HepG2 (cell line): ENCODE results near the gene C19orf38. TPM values are rescaled to one million over a fixed set of nuclear protein-coding genes. Genes with fewer than 3 reads are reported as not detected.

Experiments
- ATAC-seq: fragments of 200-7000 bp; cut with Tn5 transposase; 3 replicates; pipeline ENCODE4 v1.9.1; 2020; ENCODE audit warnings: mild to moderate bottlenecking, moderate library complexity
- BruUV-seq: library from RNA; stranded (reverse); fragments of 400-500 nt; replicated peaks from 2 replicates; lab custom pipeline; 2021; lab: Mats Ljungman, UMichigan
- CTCF ChIA-PET: fragments of 300-600 bp; formaldehyde crosslinking; extraction: SDS; loops from one replicate; lab custom pipeline; 2021; ENCODE audit warnings: low total read pairs, inconsistent platforms, low intra/inter-chr PET ratio; lab: Yijun Ruan, JAX
- POLR2A ChIA-PET: fragments of 350-600 bp; sonication (Branson Sonifier 250); formaldehyde crosslinking; loops from one replicate; lab custom pipeline; 2020; ENCODE audit warnings: antibody characterized with exemption, inconsistent platforms; lab: Yijun Ruan, JAX
- DNase-seq: peaks from one replicate; pipeline ENCODE4 v3.0.0-alpha.2; 2015; ENCODE audit warnings: low spot score
- FAIRE-seq: peaks from 3 replicates; lab custom pipeline; 2011; peaks lifted over from hg19 to GRCh38; lab: Jason Lieb, UNC
- H2AFZ ChIP-seq: one replicate; pipeline ENCODE4 v1.6.1; 2011; ENCODE audit warnings: low read length, inconsistent platforms
- H3K27ac ChIP-seq: fragments of 300-600 bp; 3 replicates; pipeline ENCODE4 v1.8.0; 2011; ENCODE audit warnings: mixed run types, mild to moderate bottlenecking, mixed read lengths, low read length, inconsistent platforms; ENCODE audit not compliant: insufficient read depth; ENCODE audit errors: extremely low read length
- H3K27me3 ChIP-seq, 2 experiments: fragments of 200-600 bp in 1 of 2; 2 replicates in 1 of 2; 3 replicates in 1 of 2; pipeline versions ENCODE4 v1.6.0 to v1.8.0; 2011; ENCODE audit warnings: low read length in 2 of 2, mild to moderate bottlenecking in 2 of 2, moderate library complexity in 2 of 2, inconsistent platforms in 1 of 2; ENCODE audit not compliant: insufficient read depth in 2 of 2, control insufficient read depth in 1 of 2
- H3K36me3 ChIP-seq, 2 experiments: fragments of 200-600 bp in 1 of 2; replicated peaks in 1 of 2; 2 replicates in 1 of 2; 3 replicates in 1 of 2; pipeline versions ENCODE4 v1.5.1 to v1.8.0; 2011; ENCODE audit warnings: low read length in 2 of 2, inconsistent platforms in 1 of 2; ENCODE audit not compliant: insufficient read depth in 2 of 2, control insufficient read depth in 1 of 2
- H3K4me1 ChIP-seq: 2 replicates; pipeline ENCODE4 v1.5.1; 2012; ENCODE audit warnings: low read length, inconsistent platforms; ENCODE audit not compliant: insufficient read depth
- H3K4me2 ChIP-seq: 2 replicates; pipeline ENCODE4 v1.6.0; 2011; ENCODE audit warnings: low read depth, low read length, inconsistent platforms
- H3K4me3 ChIP-seq, 3 experiments: fragments of 200-600 bp in 1 of 3; sonication (generic), shearing (Covaris generic) in 1 of 3; replicated peaks in 1 of 3; 2 replicates each; pipeline ENCODE4 v1.5.1; 2011 to 2016; ENCODE audit warnings: low read length in 3 of 3, inconsistent platforms in 2 of 3, low read depth in 2 of 3, mild to moderate bottlenecking in 2 of 3, control low read depth in 1 of 3, mixed read lengths in 1 of 3; ENCODE audit not compliant: insufficient read depth in 1 of 3
- H3K79me2 ChIP-seq: one replicate; pipeline ENCODE4 v1.6.1; 2011; ENCODE audit warnings: low read length, inconsistent platforms; ENCODE audit not compliant: insufficient read depth
- H3K9ac ChIP-seq: 2 replicates; pipeline ENCODE4 v1.6.0; 2011; ENCODE audit warnings: mild to moderate bottlenecking, low read depth, low read length, inconsistent platforms; ENCODE audit not compliant: insufficient read depth
- H3K9me3 ChIP-seq: 2 replicates; pipeline ENCODE4 v1.5.1; 2012; ENCODE audit warnings: mild to moderate bottlenecking, low read length
- H4K20me1 ChIP-seq: 2 replicates; pipeline ENCODE4 v1.6.0; 2011; ENCODE audit warnings: inconsistent platforms, mild to moderate bottlenecking, low read length, moderate library complexity; ENCODE audit not compliant: insufficient read depth
- ASH2L ChIP-seq: fragments of 300-600, 200-600 bp; sonication (generic); IDR thresholded peaks from 2 replicates; pipeline ENCODE4 v1.7.0; 2017; ENCODE audit warnings: low read depth, mild to moderate bottlenecking, moderate library complexity, mixed read lengths, low read length; ENCODE audit not compliant: insufficient read length
- HMG20A ChIP-seq: IDR thresholded peaks from 2 replicates; pipeline ENCODE4 v1.6.1; 2016; ENCODE audit warnings: borderline replicate concordance
- MIER3 ChIP-seq: IDR thresholded peaks from 2 replicates; pipeline ENCODE4 v1.6.1; 2016; ENCODE audit warnings: missing compliant biosample characterization, borderline replicate concordance
- PLRG1 ChIP-seq: fragments of 450-650 bp; conservative IDR thresholded peaks from 2 replicates; pipeline ENCODE4 v1.6.1; 2016
- RBM39 ChIP-seq: fragments of 200-400 bp; formaldehyde crosslinking; IDR thresholded peaks from one replicate; pipeline ENCODE4 v1.6.1; 2018; ENCODE audit warnings: antibody characterized with exemption, mild to moderate bottlenecking, low read depth, low read length; ENCODE audit not compliant: poor library complexity, severe bottlenecking
- SP140L ChIP-seq: sonication (generic); formaldehyde crosslinking; IDR thresholded peaks from 2 replicates; pipeline ENCODE4 v1.4.0; 2020; ENCODE audit warnings: missing genetic modification reagents, borderline replicate concordance
- SRF ChIP-seq: IDR thresholded peaks from 2 replicates; pipeline ENCODE4 v1.6.1; 2011; ENCODE audit warnings: mild to moderate bottlenecking, low read depth, low read length, moderate library complexity
- SRSF4 ChIP-seq: fragments of 200-400 bp; formaldehyde crosslinking; IDR thresholded peaks from one replicate; pipeline ENCODE4 v1.6.1; 2018; ENCODE audit warnings: mild to moderate bottlenecking, low read depth, low read length, moderate library complexity; ENCODE audit not compliant: poor library complexity, severe bottlenecking
- TARDBP ChIP-seq: sonication (generic); formaldehyde crosslinking; IDR thresholded peaks from 2 replicates; pipeline ENCODE4 v1.8.0; 2022; ENCODE audit warnings: mild to moderate bottlenecking, missing genetic modification reagents
- ZFP82 ChIP-seq: sonication (generic); formaldehyde crosslinking; IDR thresholded peaks from 2 replicates; pipeline ENCODE4 v1.5.1; 2020; ENCODE audit warnings: mild to moderate bottlenecking, missing genetic modification reagents, borderline replicate concordance
- ZNF101 ChIP-seq: sonication (generic); formaldehyde crosslinking; IDR thresholded peaks from 2 replicates; pipeline ENCODE4 v1.4.0; 2020; ENCODE audit warnings: mild to moderate bottlenecking, low read depth, missing genetic modification reagents, borderline replicate concordance
- ZNF20 ChIP-seq: sonication (generic); formaldehyde crosslinking; IDR thresholded peaks from 2 replicates; pipeline ENCODE4 v1.4.0; 2020; ENCODE audit warnings: mild to moderate bottlenecking, moderate library complexity, missing genetic modification reagents
- ZNF563 ChIP-seq: sonication (generic); formaldehyde crosslinking; IDR thresholded peaks from 2 replicates; pipeline ENCODE4 v1.8.0; 2022; ENCODE audit warnings: mild to moderate bottlenecking, moderate library complexity, missing genetic modification reagents
- ZNF607 ChIP-seq: sonication (generic); formaldehyde crosslinking; IDR thresholded peaks from 2 replicates; pipeline ENCODE4 v1.5.1; 2020; ENCODE audit warnings: missing genetic modification reagents, mild to moderate bottlenecking, borderline replicate concordance
- WGBS: methylation state at CpG from one replicate; pipeline ENCODE4 v1.1.6; 2017; ENCODE audit warnings: low lambda C conversion rate; 5-methylcytosine and 5-hydroxymethylcytosine counted together
- in situ Hi-C: cut with HindIII; loops from 2 replicates; pipeline ENCODE4 v1.10.0; 2017; ENCODE audit warnings: low pct_unique_long_range_greater_than_20kb; ENCODE audit not compliant: extremely low pct_ligation_motif_present
- intact Hi-C: fragments of 100-400 bp; cut with micrococcal nuclease; formaldehyde crosslinking; loops from one replicate; pipeline ENCODE4 v1.10.0; 2022; ENCODE audit not compliant: unreplicated experiment
- polyA plus RNA-seq, 8 experiments: library from polyadenylated mRNA; depleted of rRNA in 3 of 8; stranded (reverse) in 7 of 8; unstranded in 1 of 8; fragments of >200 nt; fragmentation: Illumina TruSeq in 4 of 8; extraction: Trizol in 4 of 8; gene quantifications; 2 replicates each; pipeline versions ENCODE4 v1.2.1 to v1.2.3, GENCODE V29; 2011 to 2016; ENCODE audit warnings: low read depth in 4 of 8, missing spikeins in 1 of 8, mixed read lengths in 1 of 8; ENCODE audit not compliant: insufficient read depth in 1 of 8
- total RNA-seq, 5 experiments: library from RNA; depleted of rRNA; stranded (reverse); fragments of >200 nt; fragmentation: Illumina TruSeq; extraction: Trizol; gene quantifications; 2 replicates each; pipeline ENCODE4 v1.2.3, GENCODE V29; 2016; ENCODE audit warnings: low read depth in 1 of 5
- TF ChIP-seq, protein P1 (sequence below): sonication (generic); formaldehyde crosslinking; IDR thresholded peaks from 2 replicates; pipeline ENCODE4 v1.5.0; 2020; ENCODE audit warnings: missing genetic modification reagents
- TF ChIP-seq, protein P2 (sequence below): sonication (generic); formaldehyde crosslinking; IDR thresholded peaks from 2 replicates; pipeline ENCODE4 v1.4.0; 2020; ENCODE audit warnings: mild to moderate bottlenecking, missing genetic modification reagents
- TF ChIP-seq, protein P3 (sequence below): sonication (generic); formaldehyde crosslinking; IDR thresholded peaks from 2 replicates; pipeline ENCODE4 v1.8.0; 2022; ENCODE audit warnings: mild to moderate bottlenecking, missing genetic modification reagents, moderate library complexity
- TF ChIP-seq, protein P4 (sequence below): sonication (generic); formaldehyde crosslinking; IDR thresholded peaks from 2 replicates; pipeline ENCODE4 v1.8.1; 2023; ENCODE audit warnings: mild to moderate bottlenecking, missing genetic modification reagents
- TF ChIP-seq, protein P5 (sequence below): sonication (generic); IDR thresholded peaks from 2 replicates; pipeline ENCODE4 v1.6.1; 2016; ENCODE audit warnings: low read depth, borderline replicate concordance

Gene C19orf38
- total and polyA plus RNA-seq, 2 of the 13 experiments (the other 11 are each of a cell fraction or from before 2014, with no cell fraction given), result 0.11 TPM; not detected in 1

DNA sequence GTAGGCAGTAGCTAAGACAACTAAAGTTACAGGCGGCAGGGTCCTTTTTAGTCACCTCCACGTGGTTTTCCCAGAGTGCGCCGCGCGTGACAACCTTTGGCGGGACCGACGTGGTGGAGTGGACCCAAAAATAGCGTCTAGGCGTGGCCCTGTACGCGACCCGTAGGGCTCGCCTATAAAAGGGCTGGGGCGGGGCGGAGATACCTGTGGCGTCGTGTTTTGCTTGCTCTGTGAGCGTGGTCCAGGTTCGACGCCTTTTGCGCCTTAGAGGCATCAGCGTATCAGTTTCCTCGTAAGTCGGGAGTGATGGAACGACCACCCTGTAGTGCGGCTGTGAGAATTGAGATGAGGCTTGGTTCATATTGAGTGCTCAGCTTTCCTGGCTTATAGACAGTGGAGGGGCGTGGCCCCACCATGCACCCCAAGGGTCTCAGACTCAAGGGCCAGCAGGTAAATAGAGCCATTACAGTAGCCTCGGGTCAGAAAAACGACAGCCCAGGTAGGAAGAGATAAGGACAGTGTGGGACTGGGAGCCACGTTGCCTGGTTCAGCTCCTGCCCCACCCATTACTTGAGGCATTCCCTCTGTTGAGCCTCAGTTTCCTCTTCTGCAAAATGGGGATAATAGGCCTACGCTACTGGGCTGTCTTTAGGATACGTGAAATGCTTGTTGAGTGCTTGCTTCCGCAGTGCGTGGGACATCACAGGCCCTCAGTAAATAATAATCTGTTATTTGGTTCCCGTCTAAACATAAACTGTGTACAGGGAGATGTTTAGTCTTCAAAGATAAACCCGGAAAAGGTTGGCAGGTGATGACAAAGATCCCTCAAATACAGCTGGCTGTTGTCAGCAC, 11.5 kb upstream of the C19orf38 start:
- FAIRE-seq (no peak), DNase-seq (no peak), ATAC-seq (no peak)
- Histone ChIP-seq H3K36me3 (peaks cover 2 to 3% of the 10 kb centered on the region in 2 experiments; a peak in 2 of 5 replicates), H2AFZ (no peak overlapping the region), H3K4me1 (peaks cover 48% of the 10 kb centered on the region), H4K20me1 (no peaks in the 10 kb centered on the region), H3K9ac (peak overlapping the region; percentile 83), H3K27me3 (no peaks in the 10 kb centered on the region), H3K27ac (peak overlapping the region; percentile 93), H3K4me3 (peak overlapping the region; percentile 51 to 74 (median 72); a peak in 5 of 6 replicates), H3K4me2 (peak overlapping the region; percentile 70), H3K9me3 (no peaks in the 10 kb centered on the region), H3K79me2 (no peaks in the 10 kb centered on the region)
- ChIA-PET POLR2A (interaction anchor here (0.7 to 2.5 kb wide), 27 partner anchors 8 to 539 kb away, joined by 3 to 41 read pairs (median 4); partner anchors contain the start of genes CARM1, DNM2, LDLR and QTRT1), CTCF (interaction anchor here (1.1 to 1.7 kb wide), 2 partner anchors 24 to 28 kb away, joined by 3 read pairs; no protein-coding TSS in a partner anchor)
- 55% methylated on average over 38 of the region's 38 CpGs for WGBS
- intact Hi-C loops, result loop anchor here (10.0 kb wide), 1 partner anchor 122 kb away; the partner anchor contains the start of gene DNM2
- in situ Hi-C loops, result no loop called here
- TSS peak; percentile 64 for BruUV-seq
- TF ChIP-seq ZNF607, result no peak
- TF ChIP-seq, protein P1, sequence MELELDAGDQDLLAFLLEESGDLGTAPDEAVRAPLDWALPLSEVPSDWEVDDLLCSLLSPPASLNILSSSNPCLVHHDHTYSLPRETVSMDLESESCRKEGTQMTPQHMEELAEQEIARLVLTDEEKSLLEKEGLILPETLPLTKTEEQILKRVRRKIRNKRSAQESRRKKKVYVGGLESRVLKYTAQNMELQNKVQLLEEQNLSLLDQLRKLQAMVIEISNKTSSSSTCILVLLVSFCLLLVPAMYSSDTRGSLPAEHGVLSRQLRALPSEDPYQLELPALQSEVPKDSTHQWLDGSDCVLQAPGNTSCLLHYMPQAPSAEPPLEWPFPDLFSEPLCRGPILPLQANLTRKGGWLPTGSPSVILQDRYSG (CRISPR knock-in tag), result 0 out of 2 replicates have a peak, but pooled peaks have one; percentile 20
- peak; percentile 92 for TF ChIP-seq ZNF563
- TF ChIP-seq MIER3 (CRISPR knock-in tag), result no peak
- peak; percentile 28; the same call in 1 of the 2 replicates for TF ChIP-seq SRF
- TF ChIP-seq TARDBP (CRISPR knock-in tag), result peak; percentile 5; the same call in 1 of the 2 replicates
- TF ChIP-seq, protein P2, sequence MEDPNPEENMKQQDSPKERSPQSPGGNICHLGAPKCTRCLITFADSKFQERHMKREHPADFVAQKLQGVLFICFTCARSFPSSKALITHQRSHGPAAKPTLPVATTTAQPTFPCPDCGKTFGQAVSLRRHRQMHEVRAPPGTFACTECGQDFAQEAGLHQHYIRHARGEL (CRISPR knock-in tag), result 0 out of 2 replicates have a peak, but pooled peaks have one; percentile 47
- TF ChIP-seq, protein P3, sequence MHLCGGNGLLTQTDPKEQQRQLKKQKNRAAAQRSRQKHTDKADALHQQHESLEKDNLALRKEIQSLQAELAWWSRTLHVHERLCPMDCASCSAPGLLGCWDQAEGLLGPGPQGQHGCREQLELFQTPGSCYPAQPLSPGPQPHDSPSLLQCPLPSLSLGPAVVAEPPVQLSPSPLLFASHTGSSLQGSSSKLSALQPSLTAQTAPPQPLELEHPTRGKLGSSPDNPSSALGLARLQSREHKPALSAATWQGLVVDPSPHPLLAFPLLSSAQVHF (CRISPR knock-in tag), result no peak
- TF ChIP-seq RBM39, result peak; percentile 73
- peak; percentile 73 for TF ChIP-seq ASH2L
- 0 out of 2 replicates have a peak, but pooled peaks have one; percentile 4 for TF ChIP-seq SP140L (CRISPR knock-in tag)
- TF ChIP-seq, protein P4, sequence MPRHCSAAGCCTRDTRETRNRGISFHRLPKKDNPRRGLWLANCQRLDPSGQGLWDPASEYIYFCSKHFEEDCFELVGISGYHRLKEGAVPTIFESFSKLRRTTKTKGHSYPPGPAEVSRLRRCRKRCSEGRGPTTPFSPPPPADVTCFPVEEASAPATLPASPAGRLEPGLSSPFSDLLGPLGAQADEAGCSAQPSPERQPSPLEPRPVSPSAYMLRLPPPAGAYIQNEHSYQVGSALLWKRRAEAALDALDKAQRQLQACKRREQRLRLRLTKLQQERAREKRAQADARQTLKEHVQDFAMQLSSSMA, result 0 out of 2 replicates have a peak, but pooled peaks have one; percentile 60
- TF ChIP-seq ZNF101 (CRISPR knock-in tag), result no peak
- TF ChIP-seq, protein P5, sequence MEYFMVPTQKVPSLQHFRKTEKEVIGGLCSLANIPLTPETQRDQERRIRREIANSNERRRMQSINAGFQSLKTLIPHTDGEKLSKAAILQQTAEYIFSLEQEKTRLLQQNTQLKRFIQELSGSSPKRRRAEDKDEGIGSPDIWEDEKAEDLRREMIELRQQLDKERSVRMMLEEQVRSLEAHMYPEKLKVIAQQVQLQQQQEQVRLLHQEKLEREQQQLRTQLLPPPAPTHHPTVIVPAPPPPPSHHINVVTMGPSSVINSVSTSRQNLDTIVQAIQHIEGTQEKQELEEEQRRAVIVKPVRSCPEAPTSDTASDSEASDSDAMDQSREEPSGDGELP, result no peak
- TF ChIP-seq HMG20A (CRISPR knock-in tag), result no peak
- no peak for TF ChIP-seq ZNF20
- TF ChIP-seq SRSF4, result no peak
- peak; percentile 54; the same call in 1 of the 2 replicates for TF ChIP-seq ZFP82 (CRISPR knock-in tag)
- TF ChIP-seq PLRG1, result no peak
